ENCODE results near the gene ZBED3. TPM values are rescaled to one million over a fixed set of nuclear protein-coding genes. Genes with fewer than 3 reads are reported as not detected.

The ZBED3 gene
- 0.95 and 1.6 TPM in 2 replicates for total RNA-seq

GRCh38 chr5:77086689-77087483 is at the start of gene ZBED3:
Gene ZBED3, minus strand, starts transcription at chr5:77087285. Its CDS starts 9,407 bp downstream, at chr5:77077878.

GRCh38 chr5:77030097-77031071 is 56.7 kb downstream of the ZBED3 start, which contains the start of gene AGGF1:
Gene AGGF1, plus strand, starts transcription at chr5:77030404. Its CDS starts 363 bp downstream, at chr5:77030767.

Other genes starting within 250 kb of the ZBED3 start
- not detected in 2 replicates for gene S100Z, start 237.3 kb downstream of the ZBED3 start, total RNA-seq
- gene CRHBP, start 134.2 kb downstream of the ZBED3 start, total RNA-seq = not detected in 2 replicates
- gene AGGF1, start 56.9 kb downstream of the ZBED3 start, total RNA-seq = 19.5 and 24.3 TPM in 2 replicates
- under 0.01 and 0.11 TPM in 2 replicates for gene PDE8B, start 123.4 kb upstream of the ZBED3 start, total RNA-seq